Mucosa of descending colon (tissue), 3 donors: ENCODE measurements around the gene SPG7. TPM values are rescaled to one million over a fixed set of nuclear protein-coding genes. Genes with fewer than 3 reads are reported as not detected.

ENCODE experiments used
- ATAC-seq: fragments of 200-7000 bp; cut with Tn5 transposase; one replicate; pipeline ENCODE4 v1.9.1; 2020; ENCODE audit warnings: mild to moderate bottlenecking, moderate library complexity
- DNase-seq, 3 donors: peaks; one replicate each; pipeline ENCODE4 v3.0.0-alpha.2; 2020
- H3K36me3 ChIP-seq: fragments of 200-600 bp; one replicate; pipeline ENCODE4 v1.8.0; 2021; ENCODE audit warnings: low read depth, mild to moderate bottlenecking
- H3K4me1 ChIP-seq: fragments of 200-600 bp; one replicate; pipeline ENCODE4 v1.8.0; 2021; ENCODE audit warnings: low read depth, mild to moderate bottlenecking
- H3K4me3 ChIP-seq: fragments of 200-600 bp; one replicate; pipeline ENCODE4 v1.8.0; 2021; ENCODE audit warnings: mild to moderate bottlenecking
- H3K9me3 ChIP-seq: fragments of 200-600 bp; one replicate; pipeline ENCODE4 v1.8.0; 2021; ENCODE audit warnings: mild to moderate bottlenecking
- intact Hi-C, 2 donors: fragments of 100-400 bp; cut with DNase I in 1 of 2; cut with micrococcal nuclease in 1 of 2; formaldehyde crosslinking; loops; one replicate each; pipeline versions ENCODE4 v1.11.0 to v1.11.1; 2022; cut with DNase I, micrococcal nuclease
- total RNA-seq, 3 donors: library from RNA; stranded (reverse); fragmentation: NEBNext Ultra II Directional in 2 of 3; extraction: Animal tissue kit (Norgen Biotek cat#: 25700) in 2 of 3; gene quantifications; one replicate each; pipeline versions ENCODE4 v1.2.1 to v1.2.4, GENCODE V29; 2021 to 2023
- TF ChIP-seq, protein P1 (sequence below): fragments of 200-600 bp; IDR thresholded peaks from one replicate; pipeline ENCODE4 v1.8.0; 2022; ENCODE audit warnings: antibody characterized with exemption, mild to moderate bottlenecking
- donor health status: DM: no; HTN: no; CAD: no; lungs with moderate emphysema.
- donor health status: DM: no; HTN: no; CAD: no.
- donor health status: DM: no; HTN: yes; CAD: no.

SPG7 gene
- total RNA-seq, 3 donors from 2014 or later: 112 to 137 (median 121) TPM

DNA sequence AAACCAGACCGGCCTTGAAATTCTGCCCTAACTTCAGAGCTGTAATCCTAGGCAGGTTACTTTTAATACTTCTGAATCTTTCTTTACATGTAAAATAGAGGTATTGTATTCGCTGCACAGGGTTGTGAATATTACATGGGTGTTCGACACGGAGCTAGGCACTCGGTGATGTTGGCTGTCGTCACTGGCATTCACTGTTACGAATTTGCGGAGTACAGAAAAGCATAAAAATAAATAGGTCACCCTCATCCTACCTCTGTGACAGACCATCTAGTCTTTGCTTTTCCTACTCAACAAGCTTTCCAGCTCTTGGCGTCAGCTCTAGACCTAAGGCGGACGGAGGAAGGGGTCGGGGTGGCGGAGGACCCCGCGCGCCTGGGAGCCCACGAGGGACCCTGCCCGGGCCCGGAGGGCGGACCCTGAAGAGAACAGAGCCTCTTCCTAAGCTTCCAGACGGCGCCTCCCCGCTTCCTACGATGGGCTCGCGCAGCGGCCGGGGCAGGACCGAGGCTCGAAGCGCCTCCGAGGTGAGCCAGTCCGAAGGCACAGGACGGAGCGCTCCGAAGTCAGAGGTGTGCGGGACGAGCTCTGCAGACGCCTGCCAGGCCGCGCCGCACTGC is 879 bp upstream of the SPG7 start:
- peak; percentile 17 for ATAC-seq
- no peak for DNase-seq
- intact Hi-C loops: no loop called here
- H3K9me3 ChIP-seq: no peaks in the 10 kb centered on the region
- peaks cover 46% of the 10 kb centered on the region for H3K4me1 ChIP-seq
- H3K36me3 ChIP-seq: no peaks in the 10 kb centered on the region
- H3K4me3 ChIP-seq: peak overlapping the region; percentile 59
- TF ChIP-seq, protein P1, sequence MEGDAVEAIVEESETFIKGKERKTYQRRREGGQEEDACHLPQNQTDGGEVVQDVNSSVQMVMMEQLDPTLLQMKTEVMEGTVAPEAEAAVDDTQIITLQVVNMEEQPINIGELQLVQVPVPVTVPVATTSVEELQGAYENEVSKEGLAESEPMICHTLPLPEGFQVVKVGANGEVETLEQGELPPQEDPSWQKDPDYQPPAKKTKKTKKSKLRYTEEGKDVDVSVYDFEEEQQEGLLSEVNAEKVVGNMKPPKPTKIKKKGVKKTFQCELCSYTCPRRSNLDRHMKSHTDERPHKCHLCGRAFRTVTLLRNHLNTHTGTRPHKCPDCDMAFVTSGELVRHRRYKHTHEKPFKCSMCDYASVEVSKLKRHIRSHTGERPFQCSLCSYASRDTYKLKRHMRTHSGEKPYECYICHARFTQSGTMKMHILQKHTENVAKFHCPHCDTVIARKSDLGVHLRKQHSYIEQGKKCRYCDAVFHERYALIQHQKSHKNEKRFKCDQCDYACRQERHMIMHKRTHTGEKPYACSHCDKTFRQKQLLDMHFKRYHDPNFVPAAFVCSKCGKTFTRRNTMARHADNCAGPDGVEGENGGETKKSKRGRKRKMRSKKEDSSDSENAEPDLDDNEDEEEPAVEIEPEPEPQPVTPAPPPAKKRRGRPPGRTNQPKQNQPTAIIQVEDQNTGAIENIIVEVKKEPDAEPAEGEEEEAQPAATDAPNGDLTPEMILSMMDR: no peak

DNA sequence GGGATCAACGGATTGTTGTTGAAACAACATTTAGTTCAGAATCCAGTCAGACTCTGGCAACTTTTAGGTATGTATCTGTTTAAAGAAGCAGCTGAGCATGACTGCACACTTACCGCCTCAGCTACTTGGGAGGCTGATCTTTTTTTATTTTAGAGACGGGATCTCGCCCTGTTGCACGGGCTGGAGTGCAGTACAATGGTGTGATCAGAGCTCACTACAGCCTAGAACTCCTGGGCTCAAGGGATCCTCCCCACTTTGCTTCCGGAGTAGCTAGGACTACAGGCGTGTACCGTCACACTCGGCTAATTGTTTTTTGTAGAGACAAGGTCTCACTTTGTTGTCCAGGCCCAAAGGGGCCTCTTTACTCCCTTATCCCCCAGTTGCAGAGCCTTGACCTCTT is 2.3 kb downstream of the SPG7 start:
- H3K4me3 ChIP-seq: no peak overlapping the region
- H3K36me3 ChIP-seq: peaks cover 10% of the 10 kb centered on the region
- TF ChIP-seq, protein P1: no peak
- ATAC-seq (no peak), DNase-seq (no peak)
- H3K9me3 ChIP-seq: no peaks in the 10 kb centered on the region
- intact Hi-C loops: no loop called here
- peaks cover 34% of the 10 kb centered on the region for H3K4me1 ChIP-seq

DNA sequence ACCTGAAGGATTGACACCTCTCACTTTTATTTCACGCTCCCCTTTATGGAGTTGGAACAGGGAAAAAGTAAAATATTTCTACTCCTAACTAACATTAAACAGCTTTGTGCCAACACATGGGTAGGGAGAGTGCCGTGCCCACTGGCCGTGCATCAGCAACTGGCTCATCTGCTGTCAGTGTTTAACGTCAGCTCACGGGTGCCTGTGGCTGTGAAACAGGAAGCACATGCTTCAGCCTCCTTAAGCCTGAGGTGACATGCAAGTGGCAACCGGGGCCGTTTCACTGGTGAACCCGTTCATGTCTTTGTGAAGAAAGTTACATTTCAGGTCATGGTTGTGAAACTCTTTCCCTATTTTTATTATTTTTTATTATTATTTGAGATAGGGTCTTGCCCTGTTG is 3.2 kb downstream of the SPG7 start:
- intact Hi-C loops: no loop called here
- DNase-seq (no peak), ATAC-seq (no peak)
- TF ChIP-seq, protein P1: no peak
- no peak overlapping the region for H3K4me3 ChIP-seq
- H3K9me3 ChIP-seq: no peaks in the 10 kb centered on the region
- peaks cover 10% of the 10 kb centered on the region for H3K36me3 ChIP-seq
- peaks cover 25% of the 10 kb centered on the region for H3K4me1 ChIP-seq

DNA sequence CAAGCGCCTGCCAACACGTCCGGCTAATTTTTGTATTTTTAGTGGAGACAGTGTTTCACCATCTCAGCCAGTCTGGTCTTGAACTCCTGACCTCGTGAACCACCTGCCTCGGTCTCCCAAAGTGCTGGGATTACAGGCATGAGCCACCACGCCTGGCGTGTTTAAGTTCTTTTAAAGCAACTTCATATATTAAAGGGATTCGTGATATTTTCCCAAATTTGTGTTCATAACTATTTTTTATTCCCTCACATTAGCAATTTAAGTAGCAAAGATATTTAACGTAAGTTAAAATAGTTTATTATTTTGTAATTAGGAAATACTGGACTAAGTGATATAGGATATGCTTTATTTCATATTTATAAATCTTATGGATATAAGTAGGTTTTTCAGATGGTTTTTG is 4.2 kb downstream of the SPG7 start:
- intact Hi-C loops: no loop called here
- TF ChIP-seq, protein P1: no peak
- DNase-seq (no peak), ATAC-seq (no peak)
- H3K9me3 ChIP-seq: no peaks in the 10 kb centered on the region
- no peak overlapping the region for H3K4me3 ChIP-seq
- H3K4me1 ChIP-seq: peaks cover 15% of the 10 kb centered on the region
- peaks cover 10% of the 10 kb centered on the region for H3K36me3 ChIP-seq

DNA sequence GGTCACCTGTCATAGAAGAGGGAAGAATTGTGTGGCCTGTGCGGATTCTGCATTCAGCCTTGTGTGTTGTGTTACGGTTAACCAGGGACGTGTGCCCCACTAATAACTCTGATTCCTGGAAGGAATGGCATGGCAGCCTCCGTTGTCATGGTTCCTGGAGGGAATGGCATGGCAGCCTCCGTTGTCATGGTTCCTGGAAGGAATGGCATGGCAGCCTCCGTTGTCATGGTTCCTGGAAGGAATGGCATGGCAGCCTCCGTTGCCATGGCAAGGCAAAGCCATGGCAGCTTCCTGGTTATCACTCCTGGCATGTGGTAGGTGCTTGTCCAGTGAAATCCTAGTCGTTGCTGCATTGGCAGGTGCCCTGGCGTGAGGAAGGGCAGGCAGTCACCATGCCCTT is 8.9 kb downstream of the SPG7 start:
- no peak for DNase-seq
- no peak for ATAC-seq
- no peaks in the 10 kb centered on the region for H3K9me3 ChIP-seq
- peaks cover 10% of the 10 kb centered on the region for H3K36me3 ChIP-seq
- H3K4me3 ChIP-seq: no peak overlapping the region
- TF ChIP-seq, protein P1: no peak
- no peaks in the 10 kb centered on the region for H3K4me1 ChIP-seq
- intact Hi-C loops: no loop called here

DNA sequence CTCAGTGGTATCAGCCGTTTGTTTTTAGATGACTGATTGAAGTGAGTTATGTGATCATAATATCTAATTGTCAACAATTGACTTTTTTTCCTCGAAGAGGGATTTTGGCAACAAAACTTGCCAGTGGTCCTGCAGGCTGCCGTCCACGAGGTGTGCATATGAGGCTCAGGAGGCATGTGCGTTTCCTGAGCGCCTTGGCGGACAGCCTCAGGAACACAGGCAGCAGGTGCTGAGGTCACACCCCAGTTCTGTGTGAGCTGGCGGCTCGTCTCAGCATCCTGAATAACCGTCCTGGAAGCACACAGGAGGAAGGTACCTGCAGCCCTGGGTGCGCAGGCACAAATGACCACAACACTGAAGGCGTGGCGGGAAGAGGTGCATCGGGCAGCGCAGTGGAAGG is 11.7 kb downstream of the SPG7 start:
- H3K4me1 ChIP-seq: no peaks in the 10 kb centered on the region
- H3K9me3 ChIP-seq: no peaks in the 10 kb centered on the region
- intact Hi-C loops: no loop called here
- H3K36me3 ChIP-seq: peaks cover 2% of the 10 kb centered on the region
- H3K4me3 ChIP-seq: no peak overlapping the region
- DNase-seq (no peak), ATAC-seq (no peak)
- TF ChIP-seq, protein P1: no peak
